Choroid plexus epithelial cell (primary cell): Measurements from ENCODE around the gene GRB10.

Source experiments
- DNase-seq: peaks from one replicate; pipeline ENCODE4 v3.0.0-alpha.2; 2010; ENCODE audit warnings: low read depth
- H3K4me3 ChIP-seq: 2 replicates; pipeline ENCODE4 v1.5.1; 2011; ENCODE audit warnings: low read depth, mild to moderate bottlenecking, control low read depth, low read length, moderate library complexity
- CTCF ChIP-seq: conservative IDR thresholded peaks from 2 replicates; pipeline ENCODE4 v1.5.1; 2011; ENCODE audit warnings: low read depth, mild to moderate bottlenecking, control low read depth, inconsistent platforms, low read length, moderate library complexity

The GRB10 gene

GRCh38 chr7:50626286-50626685 is 156.4 kb downstream of the GRB10 start:
- no peak overlapping the region for H3K4me3 ChIP-seq
- no peak for TF ChIP-seq CTCF

GRCh38 chr7:50625360-50625759 is 157.3 kb downstream of the GRB10 start:
- no peak for TF ChIP-seq CTCF
- no peak overlapping the region for H3K4me3 ChIP-seq
- no peak for DNase-seq

More at GRCh38 chr7:50626286-50626685, 156.4 kb downstream of the GRB10 start:
- DNase-seq: no peak

- no peak for TF ChIP-seq CTCF
- DNase-seq: no peak
Measured at GRCh38 chr7:50622821-50623220, 159.9 kb downstream of the GRB10 start.

GRCh38 chr7:50621973-50622490 is 160.7 kb downstream of the GRB10 start:
- TF ChIP-seq CTCF: no peak
- no peak overlapping the region for H3K4me3 ChIP-seq
- no peak for DNase-seq

More at GRCh38 chr7:50622821-50623220, 159.9 kb downstream of the GRB10 start:
- no peak overlapping the region for H3K4me3 ChIP-seq

- TF ChIP-seq CTCF: no peak
- no peak overlapping the region for H3K4me3 ChIP-seq
- no peak for DNase-seq
Measured at GRCh38 chr7:50621206-50621605, 161.5 kb downstream of the GRB10 start.

GRCh38 chr7:50620433-50620832 is 162.3 kb downstream of the GRB10 start:
- TF ChIP-seq CTCF: no peak
- DNase-seq: no peak
- no peak overlapping the region for H3K4me3 ChIP-seq

GRCh38 chr7:50619684-50620083 is 163.0 kb downstream of the GRB10 start:
- H3K4me3 ChIP-seq: no peak overlapping the region
- no peak for DNase-seq
- no peak for TF ChIP-seq CTCF
